ENCODE data around the gene SDHAF2. TPM values are rescaled to one million over a fixed set of nuclear protein-coding genes. Genes with fewer than 3 reads are reported as not detected.

SDHAF2 gene
- total RNA-seq, 1 experiment from 2014 or later: 43.2 TPM

DNA sequence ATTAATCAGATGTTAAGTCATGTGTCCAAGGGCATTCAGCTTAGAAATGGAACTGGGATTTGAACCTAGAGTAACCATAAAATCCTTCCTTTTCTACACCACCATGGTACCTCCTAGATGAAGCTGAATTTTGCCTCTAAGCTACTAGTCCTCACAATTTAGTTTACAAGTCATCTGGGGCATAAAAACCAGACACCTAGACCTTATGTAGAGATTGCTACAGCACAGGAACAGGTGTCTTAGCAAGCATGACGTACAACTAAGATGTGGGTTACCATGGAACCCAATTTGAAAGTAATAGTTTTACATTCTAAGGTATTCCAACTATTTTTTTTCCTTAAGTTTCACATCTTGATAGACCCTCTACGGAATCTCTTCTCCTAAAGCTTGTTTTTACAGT lies 28.4 kb upstream of the SDHAF2 start:
- Histone ChIP-seq H3K27ac (ENCODE audit: low read length) (no peak overlapping the region), H3K27me3 (ENCODE audit: control insufficient read depth, insufficient read depth, low read length) (no peaks in the 10 kb centered on the region), H3K4me3 (ENCODE audit: low read depth in 2 of 2, low read length in 2 of 2) (no peak overlapping the region), H3K9me3 (ENCODE audit: control insufficient read depth, insufficient read depth, low read depth, low read length) (no peaks in the 10 kb centered on the region), H3K36me3 (ENCODE audit: control insufficient read depth, insufficient read depth, low read length) (peaks cover 23% of the 10 kb centered on the region), H3K4me1 (ENCODE audit: control insufficient read depth, insufficient read depth, low read length) (no peaks in the 10 kb centered on the region)
- no peak for ATAC-seq
- ChIA-PET CTCF (interaction anchor here (0.7 kb wide), 1 partner anchor 16 kb away, joined by 3 read pairs; no protein-coding TSS in a partner anchor), POLR2A (interaction anchor here (0.6 kb wide), 1 partner anchor 57 kb away, joined by 3 read pairs; no protein-coding TSS in a partner anchor)
- TF ChIP-seq TCF7L2 (IDR thresholded peaks at IDR 0.05; ENCODE audit: low read depth, low read length) (no peak), SIN3A (IDR thresholded peaks at IDR 0.05; ENCODE audit: borderline replicate concordance, insufficient read depth, low read depth, low read length) (no peak), POLR2AphosphoS5 (IDR thresholded peaks at IDR 0.05; ENCODE audit: low read depth, low read length) (no peak)
- TF ChIP-seq, protein P1, sequence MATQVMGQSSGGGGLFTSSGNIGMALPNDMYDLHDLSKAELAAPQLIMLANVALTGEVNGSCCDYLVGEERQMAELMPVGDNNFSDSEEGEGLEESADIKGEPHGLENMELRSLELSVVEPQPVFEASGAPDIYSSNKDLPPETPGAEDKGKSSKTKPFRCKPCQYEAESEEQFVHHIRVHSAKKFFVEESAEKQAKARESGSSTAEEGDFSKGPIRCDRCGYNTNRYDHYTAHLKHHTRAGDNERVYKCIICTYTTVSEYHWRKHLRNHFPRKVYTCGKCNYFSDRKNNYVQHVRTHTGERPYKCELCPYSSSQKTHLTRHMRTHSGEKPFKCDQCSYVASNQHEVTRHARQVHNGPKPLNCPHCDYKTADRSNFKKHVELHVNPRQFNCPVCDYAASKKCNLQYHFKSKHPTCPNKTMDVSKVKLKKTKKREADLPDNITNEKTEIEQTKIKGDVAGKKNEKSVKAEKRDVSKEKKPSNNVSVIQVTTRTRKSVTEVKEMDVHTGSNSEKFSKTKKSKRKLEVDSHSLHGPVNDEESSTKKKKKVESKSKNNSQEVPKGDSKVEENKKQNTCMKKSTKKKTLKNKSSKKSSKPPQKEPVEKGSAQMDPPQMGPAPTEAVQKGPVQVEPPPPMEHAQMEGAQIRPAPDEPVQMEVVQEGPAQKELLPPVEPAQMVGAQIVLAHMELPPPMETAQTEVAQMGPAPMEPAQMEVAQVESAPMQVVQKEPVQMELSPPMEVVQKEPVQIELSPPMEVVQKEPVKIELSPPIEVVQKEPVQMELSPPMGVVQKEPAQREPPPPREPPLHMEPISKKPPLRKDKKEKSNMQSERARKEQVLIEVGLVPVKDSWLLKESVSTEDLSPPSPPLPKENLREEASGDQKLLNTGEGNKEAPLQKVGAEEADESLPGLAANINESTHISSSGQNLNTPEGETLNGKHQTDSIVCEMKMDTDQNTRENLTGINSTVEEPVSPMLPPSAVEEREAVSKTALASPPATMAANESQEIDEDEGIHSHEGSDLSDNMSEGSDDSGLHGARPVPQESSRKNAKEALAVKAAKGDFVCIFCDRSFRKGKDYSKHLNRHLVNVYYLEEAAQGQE (IDR thresholded peaks at IDR 0.05; ENCODE audit: insufficient read depth in 1 of 2, low read depth in 2 of 2, low read length in 1 of 2): no peak
- TF ChIP-seq, protein P2, sequence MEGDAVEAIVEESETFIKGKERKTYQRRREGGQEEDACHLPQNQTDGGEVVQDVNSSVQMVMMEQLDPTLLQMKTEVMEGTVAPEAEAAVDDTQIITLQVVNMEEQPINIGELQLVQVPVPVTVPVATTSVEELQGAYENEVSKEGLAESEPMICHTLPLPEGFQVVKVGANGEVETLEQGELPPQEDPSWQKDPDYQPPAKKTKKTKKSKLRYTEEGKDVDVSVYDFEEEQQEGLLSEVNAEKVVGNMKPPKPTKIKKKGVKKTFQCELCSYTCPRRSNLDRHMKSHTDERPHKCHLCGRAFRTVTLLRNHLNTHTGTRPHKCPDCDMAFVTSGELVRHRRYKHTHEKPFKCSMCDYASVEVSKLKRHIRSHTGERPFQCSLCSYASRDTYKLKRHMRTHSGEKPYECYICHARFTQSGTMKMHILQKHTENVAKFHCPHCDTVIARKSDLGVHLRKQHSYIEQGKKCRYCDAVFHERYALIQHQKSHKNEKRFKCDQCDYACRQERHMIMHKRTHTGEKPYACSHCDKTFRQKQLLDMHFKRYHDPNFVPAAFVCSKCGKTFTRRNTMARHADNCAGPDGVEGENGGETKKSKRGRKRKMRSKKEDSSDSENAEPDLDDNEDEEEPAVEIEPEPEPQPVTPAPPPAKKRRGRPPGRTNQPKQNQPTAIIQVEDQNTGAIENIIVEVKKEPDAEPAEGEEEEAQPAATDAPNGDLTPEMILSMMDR (IDR thresholded peaks at IDR 0.05): no peak
- DNase-seq (ENCODE audit: low read depth, low spot score): no peak
- intact Hi-C loops (cut with micrococcal nuclease; ENCODE audit: unreplicated experiment) (no loop called here), in situ Hi-C loops (cut with HindIII; ENCODE audit: low pct_unique_long_range_greater_than_20kb, low sequenced_read_pairs) (no loop called here)
- no TSS peak for BruUV-seq (replicated peaks)

DNA sequence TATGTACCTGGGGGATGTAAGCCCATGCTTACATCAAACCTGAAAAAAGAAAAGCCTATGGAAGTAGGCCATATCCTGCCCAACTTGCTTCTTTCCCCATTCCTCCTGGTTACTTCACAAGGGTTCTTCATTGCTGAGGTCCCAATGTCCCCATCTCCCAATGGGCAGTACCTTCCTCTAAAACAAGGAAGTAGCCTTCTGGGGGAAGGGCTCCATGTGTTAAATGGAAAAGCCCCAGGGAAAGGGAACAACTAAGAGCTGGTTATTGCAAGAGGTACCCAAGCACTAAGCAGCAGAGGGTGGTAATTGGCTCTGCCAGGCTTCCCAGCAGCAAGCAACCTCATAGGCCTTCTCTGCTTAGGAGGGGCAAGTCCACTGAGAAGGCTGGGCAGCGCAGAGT lies 26.3 kb upstream of the SDHAF2 start:
- H3K4me3 ChIP-seq (ENCODE audit: low read depth in 2 of 2, low read length in 2 of 2): no peak overlapping the region
- H3K27ac ChIP-seq (ENCODE audit: low read length): no peak overlapping the region
- H3K27me3 ChIP-seq (ENCODE audit: control insufficient read depth, insufficient read depth, low read length): no peaks in the 10 kb centered on the region
- ChIA-PET POLR2A (no interaction called here), CTCF (interaction anchor here (0.6 kb wide), 1 partner anchor 18 kb away, joined by 3 read pairs; no protein-coding TSS in a partner anchor)
- DNase-seq (ENCODE audit: low read depth, low spot score) (no peak), ATAC-seq (no peak)
- TF ChIP-seq, protein P1 (IDR thresholded peaks at IDR 0.05; ENCODE audit: insufficient read depth in 1 of 2, low read depth in 2 of 2, low read length in 1 of 2): no peak
- TF ChIP-seq SIN3A (IDR thresholded peaks at IDR 0.05; ENCODE audit: borderline replicate concordance, insufficient read depth, low read depth, low read length): no peak
- no peak for TF ChIP-seq POLR2AphosphoS5 (IDR thresholded peaks at IDR 0.05; ENCODE audit: low read depth, low read length)
- intact Hi-C loops (cut with micrococcal nuclease; ENCODE audit: unreplicated experiment) (no loop called here), in situ Hi-C loops (cut with HindIII; ENCODE audit: low pct_unique_long_range_greater_than_20kb, low sequenced_read_pairs) (no loop called here)
- no TSS peak for BruUV-seq (replicated peaks)
- H3K4me1 ChIP-seq (ENCODE audit: control insufficient read depth, insufficient read depth, low read length): no peaks in the 10 kb centered on the region
- H3K36me3 ChIP-seq (ENCODE audit: control insufficient read depth, insufficient read depth, low read length): peaks cover 34% of the 10 kb centered on the region
- H3K9me3 ChIP-seq (ENCODE audit: control insufficient read depth, insufficient read depth, low read depth, low read length): no peaks in the 10 kb centered on the region

Data from Panc1 (cell line).